C4-2B (cell line): Measurements from ENCODE around the gene STING1.

ENCODE experiments used
- CTCF ChIP-seq: fragments of 450-650 bp; conservative IDR thresholded peaks from 2 replicates; pipeline ENCODE4 v1.5.1; 2017; ENCODE audit warnings: mild to moderate bottlenecking
- ZFX ChIP-seq: fragments of 450-650 bp; IDR thresholded peaks from 2 replicates; pipeline ENCODE4 v1.6.1; 2017

- no peak for TF ChIP-seq CTCF
- no peak for TF ChIP-seq ZFX
Observed at GRCh38 chr5:139472386-139473030, 10.1 kb downstream of the STING1 start.
